ENCODE measurements around the gene LATS1.

GRCh38 chr6:149699150-149699549, 18.8 kb downstream of the LATS1 start:
- TF ChIP-seq CTCF (IDR thresholded peaks at IDR 0.05) (no peak), POLR2A (IDR thresholded peaks at IDR 0.05) (no peak), EP300 (IDR thresholded peaks at IDR 0.05) (no peak)
